SJSA1 (cell line): ENCODE data around the gene ZNF575. TPM values are rescaled to one million over a fixed set of nuclear protein-coding genes. Genes with fewer than 3 reads are reported as not detected.
"Not testable (repeated sequence)": the region's sequence is repeated elsewhere in the genome, so short reads cannot be mapped to it uniquely, and the experiment has no call there.

Experiments
- DNase-seq, 2 experiments: peaks; one replicate each; pipeline ENCODE4 v3.0.0-alpha.2; 2015 to 2020; ENCODE audit warnings: low spot score in 2 of 2, low read depth in 1 of 2
- H3K27ac ChIP-seq: fragments of 250-450 bp; sonication (Bioruptor Pico); 2 replicates; pipeline ENCODE4 v1.5.1; 2020; ENCODE audit warnings: mild to moderate bottlenecking, moderate library complexity
- H3K27me3 ChIP-seq: fragments of 250-450 bp; sonication (Bioruptor Pico); replicated peaks from 2 replicates; pipeline ENCODE4 v1.5.1; 2020; ENCODE audit warnings: mild to moderate bottlenecking, moderate library complexity
- H3K36me3 ChIP-seq: fragments of 250-450 bp; sonication (Bioruptor Pico); 2 replicates; pipeline ENCODE4 v1.5.1; 2020; ENCODE audit warnings: mild to moderate bottlenecking
- H3K4me1 ChIP-seq: fragments of 250-450 bp; sonication (Bioruptor Pico); replicated peaks from 2 replicates; pipeline ENCODE4 v1.6.1; 2021; ENCODE audit warnings: mild to moderate bottlenecking
- H3K4me3 ChIP-seq: fragments of 250-450 bp; sonication (Bioruptor Pico); 2 replicates; pipeline ENCODE4 v1.5.1; 2020; ENCODE audit warnings: mild to moderate bottlenecking
- H3K9me3 ChIP-seq: fragments of 250-450 bp; sonication (Bioruptor Pico); replicated peaks from 2 replicates; pipeline ENCODE4 v1.5.1; 2020; ENCODE audit warnings: mild to moderate bottlenecking
- total RNA-seq: library from RNA; depleted of rRNA; stranded (reverse); fragments of >200 nt; shearing (Covaris generic); gene quantifications from 2 replicates; pipeline ENCODE4 v1.2.3, GENCODE V29; 2014

ZNF575 gene
- total RNA-seq, 1 experiment from 2014 or later = 0.42 TPM

DNA sequence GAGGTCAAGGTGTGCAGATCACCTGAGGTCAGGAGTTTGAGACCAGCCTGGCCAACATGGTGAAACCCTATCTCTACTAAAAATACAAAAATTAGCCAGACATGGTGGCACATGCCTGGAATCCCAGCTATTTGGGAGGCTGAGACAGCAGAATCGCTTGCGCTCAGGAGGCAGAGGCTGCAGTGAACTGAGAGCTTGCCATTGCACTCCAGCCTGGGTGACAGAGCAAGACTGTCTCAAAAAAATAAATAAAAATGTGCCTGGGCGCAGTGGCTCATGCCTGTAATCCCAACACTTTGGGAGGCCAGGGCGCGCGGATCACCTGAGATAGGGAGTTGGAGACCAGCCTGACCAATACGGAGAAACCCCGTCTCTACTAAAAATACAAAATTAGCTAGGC, 9.3 kb upstream of the ZNF575 start:
- not testable (repeated sequence) for DNase-seq, H3K27me3 ChIP-seq, H3K4me3 ChIP-seq, H3K9me3 ChIP-seq, H3K27ac ChIP-seq, H3K36me3 ChIP-seq
- H3K4me1 ChIP-seq = peaks cover 27% of the 10 kb centered on the region

- H3K4me3 ChIP-seq = peak overlapping the region; percentile 61; the same call in 1 of the 2 replicates
- H3K36me3 ChIP-seq = no peaks in the 10 kb centered on the region; the same call in 1 of the 2 replicates
- no peak for DNase-seq
These were observed 7.8 kb upstream of the ZNF575 start for GRCh38 chr19:43524922-43525835.

GRCh38 chr19:43525836-43526771, 6.9 kb upstream of the ZNF575 start:
- H3K9me3 ChIP-seq = no peaks in the 10 kb centered on the region
- H3K27ac ChIP-seq = no peak overlapping the region
- DNase-seq = peak in 1 of 2 experiments; percentile 28
- no peaks in the 10 kb centered on the region; the same call in 1 of the 2 replicates for H3K36me3 ChIP-seq
- H3K27me3 ChIP-seq = no peaks in the 10 kb centered on the region
- H3K4me1 ChIP-seq = peaks cover 23% of the 10 kb centered on the region
- H3K4me3 ChIP-seq = peak overlapping the region; percentile 61

More at GRCh38 chr19:43524922-43525835, 7.8 kb upstream of the ZNF575 start:
- Histone ChIP-seq H3K9me3 (no peaks in the 10 kb centered on the region), H3K4me1 (peaks cover 23% of the 10 kb centered on the region), H3K27ac (no peak overlapping the region), H3K27me3 (no peaks in the 10 kb centered on the region)

- Histone ChIP-seq H3K27me3 (no peaks in the 10 kb centered on the region), H3K36me3 (no peaks in the 10 kb centered on the region; the same call in 1 of the 2 replicates), H3K27ac (peak within 1 kb of the TSS; percentile 55), H3K4me1 (peaks cover 26% of the 10 kb centered on the region), H3K9me3 (no peaks in the 10 kb centered on the region), H3K4me3 (peak within 1 kb of the TSS; percentile 61)
- peak; percentile 76 to 79 for DNase-seq
These were observed 5.8 kb upstream of the ZNF575 start, which contains the start of gene ETHE1 for GRCh38 chr19:43526884-43527859. ETHE1 (minus strand) TSS chr19:43527201; CDS start chr19:43527177, 24 bp downstream.

GRCh38 chr19:43527860-43528622, 4.9 kb upstream of the ZNF575 start:
- Histone ChIP-seq H3K4me3 (no peak overlapping the region), H3K27ac (peak overlapping the region; percentile 55; the same call in 1 of the 2 replicates)
- no peak for DNase-seq

DNA sequence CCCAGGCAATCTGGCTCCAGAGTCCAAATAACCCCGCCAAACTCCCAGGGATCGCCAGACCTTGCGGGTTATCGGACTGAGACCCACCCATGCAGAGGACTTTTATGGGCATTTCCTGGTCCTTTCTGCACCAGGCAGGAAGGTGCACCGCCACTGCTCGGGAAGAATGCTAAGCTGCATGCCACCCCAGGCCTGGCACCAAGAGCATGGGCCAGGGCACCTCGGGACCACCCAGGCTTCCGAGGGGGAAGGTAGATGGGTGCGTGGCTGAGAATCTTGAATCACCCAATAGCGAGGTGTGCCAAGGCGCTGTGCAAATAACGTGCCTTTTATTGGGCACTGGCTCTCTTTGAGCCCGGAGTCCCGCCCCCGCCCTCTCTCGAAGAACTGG, 422 bp upstream of the ZNF575 start:
- Histone ChIP-seq H3K27ac (peak overlapping the region; percentile 33), H3K36me3 (peaks cover 10% of the 10 kb centered on the region), H3K4me3 (peak overlapping the region; percentile 43), H3K27me3 (no peaks in the 10 kb centered on the region), H3K4me1 (peaks cover 15% of the 10 kb centered on the region), H3K9me3 (no peaks in the 10 kb centered on the region)
- DNase-seq = peak in 1 of 2 experiments; percentile 68

More at GRCh38 chr19:43527860-43528622, 4.9 kb upstream of the ZNF575 start:
- Histone ChIP-seq H3K36me3 (no peaks in the 10 kb centered on the region; the same call in 1 of the 2 replicates), H3K9me3 (no peaks in the 10 kb centered on the region), H3K4me1 (peaks cover 31% of the 10 kb centered on the region), H3K27me3 (no peaks in the 10 kb centered on the region)

DNA sequence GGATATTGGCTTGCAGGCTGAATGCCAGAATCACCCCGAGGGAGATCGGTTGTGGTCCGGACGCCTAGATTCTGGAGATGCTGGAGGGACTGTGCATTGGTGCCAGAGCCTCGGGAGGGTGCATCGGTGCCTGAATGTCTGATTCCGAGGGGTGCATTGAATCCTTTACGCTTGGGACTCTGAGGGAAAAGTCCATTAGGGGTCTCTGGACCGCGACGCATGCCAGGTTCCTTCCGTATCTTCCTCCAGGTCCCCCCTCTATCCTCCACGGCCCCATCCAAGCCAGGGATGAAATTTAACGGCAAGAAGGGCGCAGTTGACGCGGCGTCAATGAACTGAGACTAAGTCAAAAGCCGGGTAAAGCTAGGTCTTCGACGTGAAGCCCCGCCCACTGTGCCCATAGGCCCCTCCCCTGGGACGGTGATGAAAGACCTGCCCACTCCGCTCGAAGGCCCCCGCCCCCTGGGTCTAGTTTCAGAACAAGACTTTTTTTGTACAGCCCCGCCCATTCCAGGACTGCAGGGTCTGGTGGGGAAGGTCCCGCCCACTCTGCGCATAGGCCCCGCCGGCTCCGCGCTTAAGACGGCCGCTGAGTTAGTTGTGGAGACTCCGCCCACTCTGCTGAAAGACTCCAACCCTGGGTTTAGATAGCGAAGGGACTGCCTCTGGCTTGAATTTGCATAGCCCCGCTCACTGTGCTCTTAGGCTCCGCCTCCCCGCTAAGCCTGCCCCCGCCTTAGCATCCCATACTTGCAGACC, 737 bp downstream of the ZNF575 start:
- peak; percentile 98 to 100 for DNase-seq
- Histone ChIP-seq H3K27ac (peak overlapping the region; percentile 12; the same call in 1 of the 2 replicates), H3K36me3 (peaks cover 22% of the 10 kb centered on the region), H3K27me3 (no peaks in the 10 kb centered on the region), H3K9me3 (no peaks in the 10 kb centered on the region), H3K4me3 (peak overlapping the region; percentile 43), H3K4me1 (peaks cover 15% of the 10 kb centered on the region)

GRCh38 chr19:43534305-43534815, 1.4 kb downstream of the ZNF575 start:
- H3K27me3 ChIP-seq = no peaks in the 10 kb centered on the region
- H3K9me3 ChIP-seq = no peaks in the 10 kb centered on the region
- no peak overlapping the region for H3K4me3 ChIP-seq
- no peak for DNase-seq
- H3K36me3 ChIP-seq = peaks cover 28% of the 10 kb centered on the region
- H3K4me1 ChIP-seq = peaks cover 15% of the 10 kb centered on the region
- no peak overlapping the region for H3K27ac ChIP-seq

- no peaks in the 10 kb centered on the region for H3K9me3 ChIP-seq
- H3K27me3 ChIP-seq = no peaks in the 10 kb centered on the region
- H3K4me3 ChIP-seq = no peak overlapping the region
- H3K4me1 ChIP-seq = peaks cover 15% of the 10 kb centered on the region
- no peak overlapping the region for H3K27ac ChIP-seq
- H3K36me3 ChIP-seq = peaks cover 32% of the 10 kb centered on the region
- DNase-seq = no peak
These were observed 2.1 kb downstream of the ZNF575 start for GRCh38 chr19:43534816-43535761.

DNA sequence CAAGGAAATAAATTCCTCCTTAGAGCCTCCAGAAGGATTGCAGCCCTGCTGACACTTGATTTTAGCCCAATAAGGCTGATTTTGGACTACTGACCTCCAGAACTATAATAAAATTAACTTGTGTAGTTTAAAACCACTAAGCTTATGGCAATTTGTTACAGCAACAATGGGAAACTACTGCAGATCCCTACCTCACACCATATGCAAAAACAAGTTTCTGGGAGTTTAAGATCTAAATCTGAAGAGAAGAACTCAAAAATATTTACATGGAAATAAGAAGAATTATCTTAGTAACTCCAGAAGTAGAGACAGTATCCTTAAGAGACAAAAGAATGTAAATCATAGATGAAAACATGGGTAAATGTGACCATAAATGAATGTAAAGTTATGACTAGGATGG, 5.9 kb downstream of the ZNF575 start:
- H3K9me3 ChIP-seq = no peaks in the 10 kb centered on the region
- no peaks in the 10 kb centered on the region; the same call in 1 of the 2 replicates for H3K4me1 ChIP-seq
- no peaks in the 10 kb centered on the region for H3K27me3 ChIP-seq
- DNase-seq = no peak
- peaks cover 63% of the 10 kb centered on the region for H3K36me3 ChIP-seq
- no peak overlapping the region for H3K27ac ChIP-seq
- no peak overlapping the region for H3K4me3 ChIP-seq
